Body of pancreas (tissue), 4 donors: ENCODE data around the gene CPEB4.

Experiments
- POLR2A ChIP-seq, 3 donors: fragments of 450-650 bp; IDR thresholded peaks; one replicate each; pipeline ENCODE4 v1.6.1; 2016; ENCODE audit warnings: antibody characterized with exemption in 3 of 3, mild to moderate bottlenecking in 2 of 3
- TF ChIP-seq, protein P1 (sequence below), 7 experiments: fragments of 450-650 bp in 4 of 7; fragments of 200-600 bp in 3 of 7; sonication (generic) in 3 of 7; IDR thresholded peaks; one replicate each; pipeline ENCODE4 v1.5.1; 2016 to 2019; ENCODE audit warnings: antibody characterized with exemption in 7 of 7

DNA sequence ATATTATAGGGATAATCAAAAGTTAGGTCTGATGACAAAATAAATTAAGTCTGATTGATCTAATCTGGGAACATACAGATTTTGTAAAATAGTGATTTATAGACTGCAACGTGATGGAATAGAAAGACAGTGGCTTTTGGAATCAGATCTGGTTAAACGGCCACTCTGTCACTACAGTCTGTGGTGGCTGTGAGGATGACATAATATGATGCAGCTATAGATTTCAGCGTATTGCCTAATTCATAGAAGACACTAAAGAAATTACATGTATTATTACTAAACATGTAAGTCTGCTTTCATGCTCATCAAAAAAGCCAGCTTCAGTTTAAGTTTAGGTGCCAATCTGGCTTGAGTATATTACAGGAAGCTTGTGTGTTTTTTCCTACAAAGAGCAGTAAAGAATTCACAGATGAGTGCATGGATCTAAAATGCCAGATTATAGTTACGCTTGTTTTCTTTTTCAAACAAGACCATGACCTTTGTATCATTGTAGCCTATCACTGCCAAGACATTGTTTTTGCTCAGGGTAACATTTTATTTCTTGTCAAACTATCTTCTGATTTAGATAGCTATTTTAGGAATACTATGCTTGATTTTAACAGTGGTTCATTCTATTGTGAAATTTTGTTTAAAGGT is 25.7 kb downstream of the CPEB4 start:
- TF ChIP-seq, protein P1, sequence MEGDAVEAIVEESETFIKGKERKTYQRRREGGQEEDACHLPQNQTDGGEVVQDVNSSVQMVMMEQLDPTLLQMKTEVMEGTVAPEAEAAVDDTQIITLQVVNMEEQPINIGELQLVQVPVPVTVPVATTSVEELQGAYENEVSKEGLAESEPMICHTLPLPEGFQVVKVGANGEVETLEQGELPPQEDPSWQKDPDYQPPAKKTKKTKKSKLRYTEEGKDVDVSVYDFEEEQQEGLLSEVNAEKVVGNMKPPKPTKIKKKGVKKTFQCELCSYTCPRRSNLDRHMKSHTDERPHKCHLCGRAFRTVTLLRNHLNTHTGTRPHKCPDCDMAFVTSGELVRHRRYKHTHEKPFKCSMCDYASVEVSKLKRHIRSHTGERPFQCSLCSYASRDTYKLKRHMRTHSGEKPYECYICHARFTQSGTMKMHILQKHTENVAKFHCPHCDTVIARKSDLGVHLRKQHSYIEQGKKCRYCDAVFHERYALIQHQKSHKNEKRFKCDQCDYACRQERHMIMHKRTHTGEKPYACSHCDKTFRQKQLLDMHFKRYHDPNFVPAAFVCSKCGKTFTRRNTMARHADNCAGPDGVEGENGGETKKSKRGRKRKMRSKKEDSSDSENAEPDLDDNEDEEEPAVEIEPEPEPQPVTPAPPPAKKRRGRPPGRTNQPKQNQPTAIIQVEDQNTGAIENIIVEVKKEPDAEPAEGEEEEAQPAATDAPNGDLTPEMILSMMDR (IDR thresholded peaks at IDR 0.05), result no peak
- TF ChIP-seq POLR2A (IDR thresholded peaks at IDR 0.05), result no peak
